OCI-LY7 (cell line): ENCODE measurements around the gene CEP170.

Experiments used
- CTCF ChIP-seq: fragments of 200-600 bp; sonication (generic); conservative IDR thresholded peaks from 2 replicates; pipeline ENCODE4 v1.5.1; 2014; ENCODE audit warnings: mild to moderate bottlenecking, antibody characterized with exemption, low read length, moderate library complexity, mixed read lengths
- EZH2phosphoT487 ChIP-seq: fragments of 200-600 bp; sonication (generic); IDR thresholded peaks from 2 replicates; pipeline ENCODE4 v1.6.1; 2018; ENCODE audit warnings: low read depth, borderline replicate concordance, mild to moderate bottlenecking, mixed run types, antibody characterized with exemption, low read length, moderate library complexity, mixed read lengths

- TF ChIP-seq CTCF (no peak), EZH2phosphoT487 (no peak)
These were observed 10.6 kb downstream of the CEP170 start for GRCh38 chr1:243244432-243244841.
